OCI-M2 (cell line): ENCODE results near the gene ZNF630.
"Not testable (repeated sequence)": the region's sequence is repeated elsewhere in the genome, so short reads cannot be mapped to it uniquely, and the experiment has no call there.

Experiments used
- DNase-seq: peaks from one replicate; lab custom pipeline; 2025; ENCODE audit not compliant: unreplicated experiment; lab: John Stamatoyannopoulos, UW

The ZNF630 gene

GRCh38 chrX:48071064-48071985, at the start of gene ZNF630:
ZNF630 (minus strand) TSS chrX:48071640; CDS start chrX:48066886, 4,754 bp downstream.
- DNase-seq, result no peak

- no peak for DNase-seq
These were observed 36.3 kb upstream of the ZNF630 start for GRCh38 chrX:48107717-48108116.

- no peak for DNase-seq
These were observed 31.5 kb upstream of the ZNF630 start for GRCh38 chrX:48102874-48103374.

GRCh38 chrX:48101443-48101842, 30.0 kb upstream of the ZNF630 start:
- DNase-seq, result no peak

- DNase-seq, result not testable (repeated sequence)
These were observed 21.1 kb upstream of the ZNF630 start for GRCh38 chrX:48092558-48092957.

GRCh38 chrX:48090123-48090522, 18.7 kb upstream of the ZNF630 start:
- DNase-seq, result no peak

GRCh38 chrX:48086082-48086481, 14.6 kb upstream of the ZNF630 start:
- DNase-seq, result no peak

GRCh38 chrX:48083706-48084105, 12.3 kb upstream of the ZNF630 start:
- no peak for DNase-seq

- no peak for DNase-seq
These were observed 11.8 kb upstream of the ZNF630 start for GRCh38 chrX:48083212-48083611.

- no peak for DNase-seq
These were observed 4.9 kb upstream of the ZNF630 start for GRCh38 chrX:48076343-48076742.

GRCh38 chrX:48071986-48072605, 656 bp upstream of the ZNF630 start:
- no peak for DNase-seq

- DNase-seq, result no peak
These were observed 3.1 kb downstream of the ZNF630 start for GRCh38 chrX:48068096-48068887.

- no peak for DNase-seq
These were observed 7.2 kb downstream of the ZNF630 start for GRCh38 chrX:48064261-48064660.

- DNase-seq, result no peak
These were observed 12.2 kb downstream of the ZNF630 start for GRCh38 chrX:48059296-48059639.

- DNase-seq, result no peak
These were observed 12.7 kb downstream of the ZNF630 start for GRCh38 chrX:48058621-48059295.

GRCh38 chrX:48046846-48047245, 24.6 kb downstream of the ZNF630 start:
- DNase-seq, result no peak

- no peak for DNase-seq
These were observed 25.8 kb downstream of the ZNF630 start for GRCh38 chrX:48045410-48046311.

GRCh38 chrX:48043056-48043455, 28.4 kb downstream of the ZNF630 start:
- DNase-seq, result no peak

GRCh38 chrX:48035891-48036290, 35.5 kb downstream of the ZNF630 start:
- DNase-seq, result no peak

GRCh38 chrX:48030641-48031173, 40.7 kb downstream of the ZNF630 start:
- DNase-seq, result not testable (repeated sequence)
